Colonic mucosa (tissue), 4 donors: Measurements from ENCODE around the gene VIP. TPM values are rescaled to one million over a fixed set of nuclear protein-coding genes. Genes with fewer than 3 reads are reported as not detected.

Experiments used
- DNase-seq: peaks from one replicate; pipeline ENCODE4 v3.0.0-alpha.2; 2020
- H3K27ac ChIP-seq: fragments of 200-600 bp; one replicate; pipeline ENCODE4 v1.8.0; 2021
- H3K27me3 ChIP-seq: fragments of 200-600 bp; one replicate; pipeline ENCODE4 v1.8.0; 2021
- H3K36me3 ChIP-seq: fragments of 200-600 bp; one replicate; pipeline ENCODE4 v1.8.0; 2021
- H3K4me1 ChIP-seq: fragments of 200-600 bp; one replicate; pipeline ENCODE4 v1.8.0; 2021; ENCODE audit warnings: mild to moderate bottlenecking
- H3K4me3 ChIP-seq: fragments of 200-600 bp; one replicate; pipeline ENCODE4 v1.8.0; 2021
- H3K9ac ChIP-seq, 2 donors: one replicate each; pipeline ENCODE4 v1.7.0; 2013; ENCODE audit warnings: control low read depth in 2 of 2, low read depth in 2 of 2, low read length in 2 of 2
- H3K9me3 ChIP-seq: fragments of 200-600 bp; one replicate; pipeline ENCODE4 v1.8.0; 2021
- CTCF ChIP-seq: fragments of 200-600 bp; IDR thresholded peaks from one replicate; pipeline ENCODE4 v1.8.0; 2022; ENCODE audit warnings: antibody characterized with exemption, mild to moderate bottlenecking
- intact Hi-C: fragments of 100-400 bp; cut with DNase I; formaldehyde crosslinking; loops from one replicate; pipeline ENCODE4 v1.14.1; 2022
- total RNA-seq, 2 donors: library from RNA; stranded (reverse); fragmentation: NEBNext Ultra II Directional in 1 of 2; extraction: Animal tissue kit (Norgen Biotek cat#: 25700) in 1 of 2; gene quantifications; one replicate each; pipeline ENCODE4 v1.2.1, GENCODE V29; 2021
- donor health status: healthy.
- donor health status: DM: no; HTN: no; CAD: no.
- donor health status: DM: no; HTN: no; CAD: no.

VIP gene
- total RNA-seq, 2 donors from 2014 or later, result 1.5 to 10.9 TPM

- H3K27me3 ChIP-seq, result no peaks in the 10 kb centered on the region
- intact Hi-C loops, result no loop called here
- no peak overlapping the region for H3K4me3 ChIP-seq
- H3K36me3 ChIP-seq, result no peaks in the 10 kb centered on the region
- no peaks in the 10 kb centered on the region for H3K9me3 ChIP-seq
- H3K4me1 ChIP-seq, result no peaks in the 10 kb centered on the region
- DNase-seq, result no peak
- no peak overlapping the region for H3K27ac ChIP-seq
- TF ChIP-seq CTCF, result no peak
- H3K9ac ChIP-seq, result no peak overlapping the region
Observed at GRCh38 chr6:152734630-152735029, 16.0 kb upstream of the VIP start.

GRCh38 chr6:152736687-152737273 lies 13.8 kb upstream of the VIP start:
- no peaks in the 10 kb centered on the region for H3K4me1 ChIP-seq
- no peak for DNase-seq
- H3K9ac ChIP-seq, result no peak overlapping the region
- intact Hi-C loops, result no loop called here
- no peak overlapping the region for H3K4me3 ChIP-seq
- no peaks in the 10 kb centered on the region for H3K27me3 ChIP-seq
- no peak for TF ChIP-seq CTCF
- H3K9me3 ChIP-seq, result no peaks in the 10 kb centered on the region
- H3K36me3 ChIP-seq, result no peaks in the 10 kb centered on the region
- H3K27ac ChIP-seq, result no peak overlapping the region

GRCh38 chr6:152745509-152746171 lies 5.0 kb upstream of the VIP start:
- Histone ChIP-seq H3K36me3 (no peaks in the 10 kb centered on the region), H3K4me1 (no peaks in the 10 kb centered on the region), H3K9me3 (no peaks in the 10 kb centered on the region), H3K4me3 (no peak overlapping the region), H3K27me3 (no peaks in the 10 kb centered on the region), H3K9ac (no peak overlapping the region), H3K27ac (no peak overlapping the region)
- intact Hi-C loops, result no loop called here
- no peak for DNase-seq
- no peak for TF ChIP-seq CTCF

- intact Hi-C loops, result no loop called here
- Histone ChIP-seq H3K27me3 (no peaks in the 10 kb centered on the region), H3K36me3 (no peaks in the 10 kb centered on the region), H3K4me3 (no peak overlapping the region), H3K4me1 (no peaks in the 10 kb centered on the region), H3K9ac (no peak overlapping the region), H3K27ac (no peak overlapping the region), H3K9me3 (no peaks in the 10 kb centered on the region)
- no peak for DNase-seq
- no peak for TF ChIP-seq CTCF
Observed at GRCh38 chr6:152746172-152746553, 4.4 kb upstream of the VIP start.

- Histone ChIP-seq H3K9ac (no peak overlapping the region), H3K27ac (no peak overlapping the region), H3K4me3 (no peak overlapping the region), H3K27me3 (no peaks in the 10 kb centered on the region), H3K9me3 (no peaks in the 10 kb centered on the region), H3K4me1 (no peaks in the 10 kb centered on the region), H3K36me3 (no peaks in the 10 kb centered on the region)
- TF ChIP-seq CTCF, result no peak
- intact Hi-C loops, result no loop called here
- no peak for DNase-seq
Observed at GRCh38 chr6:152748843-152749242, 1.8 kb upstream of the VIP start.
